Measurements from ENCODE around the gene YLPM1.

The YLPM1 gene

DNA sequence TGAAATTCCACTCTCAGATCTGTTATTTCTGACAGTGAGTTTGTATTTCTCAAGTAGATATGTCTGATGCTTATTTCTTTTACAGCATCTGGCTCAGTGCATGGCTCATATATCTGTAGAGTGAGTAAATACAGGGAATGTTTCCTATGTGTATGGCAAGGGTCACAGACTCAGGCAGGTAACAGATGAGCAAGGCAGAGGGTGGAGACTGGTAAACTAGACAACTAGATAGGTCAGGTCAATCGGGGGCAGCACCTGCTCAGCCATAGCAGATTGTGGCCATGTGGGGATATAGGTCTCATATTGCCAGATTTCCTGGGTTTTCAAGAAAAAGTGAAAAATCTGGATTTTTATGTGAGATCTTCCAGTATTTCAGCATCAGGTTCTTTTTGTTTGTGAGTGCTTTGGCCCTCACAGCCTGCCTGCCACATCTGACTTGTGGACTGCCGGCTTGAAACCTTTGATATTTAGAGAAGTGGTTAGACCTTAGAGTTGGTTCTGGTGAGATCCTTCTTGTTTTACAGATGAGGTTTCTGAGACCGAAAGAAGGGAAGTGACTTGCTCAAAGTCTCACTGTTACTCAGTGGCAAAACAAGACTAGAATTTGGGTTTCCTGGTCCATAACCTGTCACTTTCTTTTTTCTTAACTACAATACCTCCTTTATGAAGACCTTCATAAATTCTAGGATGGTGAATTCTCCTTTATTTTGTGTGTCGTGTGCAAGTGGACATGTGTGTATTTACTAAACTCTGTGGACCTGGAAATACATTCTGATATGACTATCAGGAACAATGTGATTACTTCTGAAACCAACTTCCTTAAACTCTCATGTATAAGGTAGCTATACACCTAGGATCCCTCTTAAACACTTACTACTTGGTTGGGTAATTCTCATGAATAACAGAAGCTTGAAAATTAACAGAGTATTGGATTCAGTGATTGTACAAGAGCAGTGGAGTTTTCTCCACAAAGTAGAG lies 78.4 kb downstream of the YLPM1 start:
- DNase-seq, result no peak
- H3K27me3 Mint-ChIP-seq (ENCODE audit: low read depth, poor library complexity), result no peaks in the 10 kb centered on the region
- TF ChIP-seq, protein P1, sequence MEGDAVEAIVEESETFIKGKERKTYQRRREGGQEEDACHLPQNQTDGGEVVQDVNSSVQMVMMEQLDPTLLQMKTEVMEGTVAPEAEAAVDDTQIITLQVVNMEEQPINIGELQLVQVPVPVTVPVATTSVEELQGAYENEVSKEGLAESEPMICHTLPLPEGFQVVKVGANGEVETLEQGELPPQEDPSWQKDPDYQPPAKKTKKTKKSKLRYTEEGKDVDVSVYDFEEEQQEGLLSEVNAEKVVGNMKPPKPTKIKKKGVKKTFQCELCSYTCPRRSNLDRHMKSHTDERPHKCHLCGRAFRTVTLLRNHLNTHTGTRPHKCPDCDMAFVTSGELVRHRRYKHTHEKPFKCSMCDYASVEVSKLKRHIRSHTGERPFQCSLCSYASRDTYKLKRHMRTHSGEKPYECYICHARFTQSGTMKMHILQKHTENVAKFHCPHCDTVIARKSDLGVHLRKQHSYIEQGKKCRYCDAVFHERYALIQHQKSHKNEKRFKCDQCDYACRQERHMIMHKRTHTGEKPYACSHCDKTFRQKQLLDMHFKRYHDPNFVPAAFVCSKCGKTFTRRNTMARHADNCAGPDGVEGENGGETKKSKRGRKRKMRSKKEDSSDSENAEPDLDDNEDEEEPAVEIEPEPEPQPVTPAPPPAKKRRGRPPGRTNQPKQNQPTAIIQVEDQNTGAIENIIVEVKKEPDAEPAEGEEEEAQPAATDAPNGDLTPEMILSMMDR (IDR thresholded peaks at IDR 0.05), result no peak
- no peaks in the 10 kb centered on the region for H3K9me3 Mint-ChIP-seq
- H3K4me3 Mint-ChIP-seq, result no peak overlapping the region
- peaks cover 15% of the 10 kb centered on the region for H3K4me1 Mint-ChIP-seq
- H3K27ac Mint-ChIP-seq, result no peak overlapping the region
- H3K36me3 Mint-ChIP-seq (ENCODE audit: low read depth), result peaks cover 24% of the 10 kb centered on the region

DNA sequence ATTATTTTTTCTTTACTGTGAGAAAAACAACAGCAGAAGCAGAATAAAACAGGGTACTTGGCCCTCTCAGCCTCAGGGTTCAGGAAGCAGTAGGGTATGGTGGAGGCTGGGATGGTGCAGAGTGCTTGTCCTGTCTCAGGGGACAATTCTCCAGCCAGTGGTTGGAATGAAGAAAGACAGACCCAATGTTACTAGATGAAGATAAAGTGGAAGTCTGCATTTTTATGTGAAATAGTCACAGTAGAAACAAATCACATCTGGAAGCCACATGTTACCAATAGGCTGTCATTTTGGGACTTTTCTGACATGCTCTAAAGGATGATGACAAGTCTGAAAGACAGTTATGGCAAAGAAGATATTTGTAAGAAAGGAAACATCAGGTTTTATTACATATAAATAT lies 80.5 kb downstream of the YLPM1 start:
- H3K4me3 Mint-ChIP-seq, result no peak overlapping the region
- no peak overlapping the region for H3K27ac Mint-ChIP-seq
- TF ChIP-seq, protein P1 (IDR thresholded peaks at IDR 0.05), result no peak
- DNase-seq, result no peak
- H3K9me3 Mint-ChIP-seq, result no peaks in the 10 kb centered on the region
- peaks cover 14% of the 10 kb centered on the region for H3K36me3 Mint-ChIP-seq (ENCODE audit: low read depth)
- no peaks in the 10 kb centered on the region for H3K27me3 Mint-ChIP-seq (ENCODE audit: low read depth, poor library complexity)
- H3K4me1 Mint-ChIP-seq, result peaks cover 15% of the 10 kb centered on the region

DNA sequence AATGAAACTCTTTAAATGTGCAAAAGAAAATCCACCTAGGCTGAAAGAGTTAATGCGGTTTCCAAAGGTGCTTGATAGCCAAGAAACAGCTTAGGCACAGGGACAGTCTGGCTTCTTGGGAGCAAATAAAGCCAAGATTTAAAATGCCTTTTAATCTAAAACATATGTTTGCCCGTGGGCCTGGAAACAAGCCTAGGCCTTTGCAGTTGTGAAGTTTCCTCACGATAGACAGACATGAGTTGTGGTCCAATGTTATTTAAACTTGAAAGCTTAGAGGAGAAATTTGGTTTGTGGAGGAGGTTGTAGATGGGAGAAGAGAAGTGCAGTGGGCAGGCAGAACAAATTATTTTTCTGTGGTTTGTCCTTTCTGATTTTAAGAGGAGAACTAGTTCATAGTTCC lies 83.1 kb downstream of the YLPM1 start:
- TF ChIP-seq, protein P1 (IDR thresholded peaks at IDR 0.05), result no peak
- Mint-ChIP-seq H3K4me1 (peaks cover 15% of the 10 kb centered on the region), H3K27ac (peak overlapping the region; percentile 3), H3K9me3 (no peaks in the 10 kb centered on the region), H3K36me3 (ENCODE audit: low read depth) (peaks cover 3% of the 10 kb centered on the region), H3K27me3 (ENCODE audit: low read depth, poor library complexity) (no peaks in the 10 kb centered on the region), H3K4me3 (no peak overlapping the region)
- DNase-seq, result no peak

DNA sequence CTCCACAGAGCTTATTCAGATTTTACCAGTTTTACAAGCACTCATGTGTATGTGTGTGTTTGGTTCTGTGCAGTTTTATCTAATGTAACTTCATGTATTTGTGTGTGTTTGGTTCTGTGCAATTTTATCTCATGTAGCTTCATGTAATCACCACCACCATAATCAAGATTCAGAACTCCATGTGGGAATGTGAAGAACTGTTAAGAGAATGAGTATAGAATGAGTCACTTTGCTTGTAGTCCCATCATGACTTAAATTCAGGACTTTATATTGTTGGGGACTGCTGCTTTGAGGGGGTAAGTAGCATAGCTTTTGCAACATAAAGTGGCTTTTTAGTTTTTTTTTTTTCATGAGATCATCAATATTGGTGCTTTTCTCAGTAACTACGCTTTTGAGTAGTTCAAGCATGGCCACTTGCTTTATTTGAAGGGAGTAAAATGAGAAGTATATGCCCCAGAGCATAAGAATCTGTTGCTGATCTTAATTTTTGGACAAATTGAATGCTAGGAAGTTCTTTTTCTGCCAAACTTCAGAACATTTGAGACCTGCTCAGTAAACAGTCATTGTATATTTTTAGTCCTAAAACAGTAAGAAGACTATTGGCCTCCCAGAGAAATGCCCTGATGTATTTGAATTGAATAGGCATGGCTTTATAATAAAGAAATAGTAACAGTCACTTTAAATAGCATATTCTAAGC lies 84.0 kb downstream of the YLPM1 start:
- Mint-ChIP-seq H3K4me1 (peaks cover 15% of the 10 kb centered on the region), H3K9me3 (no peaks in the 10 kb centered on the region), H3K27me3 (ENCODE audit: low read depth, poor library complexity) (no peaks in the 10 kb centered on the region), H3K36me3 (ENCODE audit: low read depth) (no peaks in the 10 kb centered on the region), H3K27ac (no peak overlapping the region), H3K4me3 (no peak overlapping the region)
- TF ChIP-seq, protein P1 (IDR thresholded peaks at IDR 0.05), result no peak
- no peak for DNase-seq

DNA sequence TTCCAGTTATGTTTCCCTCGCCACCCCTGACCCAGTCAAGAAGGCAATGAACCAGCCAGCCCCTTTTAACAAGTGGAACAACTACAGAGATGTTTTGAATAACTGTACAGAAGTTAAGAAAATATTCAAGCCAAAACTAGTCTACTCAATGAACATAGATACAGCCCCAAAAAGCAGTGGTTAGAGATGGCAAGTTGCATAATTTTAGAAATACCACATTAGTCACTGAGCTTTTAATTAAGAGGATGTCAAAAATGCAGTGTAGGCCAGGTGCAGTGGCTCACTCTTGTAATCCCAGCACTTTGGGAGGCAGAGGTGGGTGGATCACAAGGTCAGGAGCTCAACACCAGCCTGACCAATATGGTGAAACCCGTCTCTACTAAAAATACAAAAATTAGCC lies 85.7 kb downstream of the YLPM1 start:
- H3K27ac Mint-ChIP-seq, result no peak overlapping the region
- H3K9me3 Mint-ChIP-seq, result no peaks in the 10 kb centered on the region
- no peaks in the 10 kb centered on the region for H3K27me3 Mint-ChIP-seq (ENCODE audit: low read depth, poor library complexity)
- no peak for DNase-seq
- TF ChIP-seq, protein P1 (IDR thresholded peaks at IDR 0.05), result no peak
- peaks cover 21% of the 10 kb centered on the region for H3K4me1 Mint-ChIP-seq
- H3K36me3 Mint-ChIP-seq (ENCODE audit: low read depth), result no peaks in the 10 kb centered on the region
- no peak overlapping the region for H3K4me3 Mint-ChIP-seq
